ENCODE measurements around the gene ZBTB7B.
A peak's percentile ranks its signal among the peaks of the same experiment; 100 is the strongest.

Gene ZBTB7B

DNA sequence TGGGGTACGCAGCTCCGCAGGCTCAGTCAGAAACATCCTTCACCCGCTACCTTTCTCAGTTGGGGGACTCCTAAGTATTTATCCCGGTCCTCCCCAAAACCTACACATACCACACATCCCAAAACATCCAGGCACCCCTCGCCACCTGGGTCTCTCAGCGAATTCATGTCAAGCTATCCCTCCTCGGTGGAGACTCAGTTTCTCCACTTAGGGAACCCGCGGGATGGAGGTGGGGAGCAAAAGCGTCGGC is 1.3 kb upstream of the ZBTB7B start:
- Histone ChIP-seq H3K18ac (ENCODE audit: low read length) (peak overlapping the region; percentile 53), H3K4me3 (ENCODE audit: low read length) (peak overlapping the region; percentile 68), H2BK5ac (ENCODE audit: low read length) (peak overlapping the region; percentile 20), H2AK5ac (ENCODE audit: low read length) (no peak overlapping the region), H3K56ac (ENCODE audit: low read length) (peak overlapping the region; percentile 90), H3K4ac (ENCODE audit: low read depth, low read length) (no peak overlapping the region), H3K79me1 (ENCODE audit: low read length) (peaks cover 5% of the 10 kb centered on the region), H3K79me2 (ENCODE audit: control insufficient read depth, insufficient read depth, low read length) (peaks cover 18% of the 10 kb centered on the region), H2BK15ac (replicated peaks; ENCODE audit: low read depth) (no peak overlapping the region), H3K23ac (ENCODE audit: low read length) (peak overlapping the region; percentile 37), H3K27ac (ENCODE audit: low read depth, low read length) (peak overlapping the region; percentile 69), H4K5ac (ENCODE audit: low read length) (no peak overlapping the region), H3K9ac (ENCODE audit: low read length) (peak overlapping the region; percentile 63), H3K4me2 (ENCODE audit: low read length) (peak overlapping the region; percentile 90), H4K8ac (ENCODE audit: low read depth, low read length) (no peak overlapping the region), H3K36me3 (ENCODE audit: control insufficient read depth, insufficient read depth, low read length) (no peaks in the 10 kb centered on the region), H3K27me3 (ENCODE audit: insufficient read depth, low read length, poor library complexity) (no peaks in the 10 kb centered on the region), H2BK120ac (ENCODE audit: low read depth, low read length) (no peak overlapping the region), H3K4me1 (ENCODE audit: control insufficient read depth, low read depth, low read length) (peaks cover 10% of the 10 kb centered on the region)
- peak; percentile 71 for DNase-seq
- WGBS (ENCODE audit: extremely low coverage, insufficient coverage, low lambda C conversion rate): no CpG with 5 or more reads among the region's 11 CpGs

- H3K27ac ChIP-seq (ENCODE audit: low read depth, low read length): peak overlapping the region; percentile 69
- no peak overlapping the region for H4K5ac ChIP-seq (ENCODE audit: low read length)
- no peak overlapping the region for H3K23ac ChIP-seq (ENCODE audit: low read length)
- H3K4me1 ChIP-seq (ENCODE audit: control insufficient read depth, low read depth, low read length): peaks cover 10% of the 10 kb centered on the region
- H2BK5ac ChIP-seq (ENCODE audit: low read length): peak overlapping the region; percentile 3
- H2BK120ac ChIP-seq (ENCODE audit: low read depth, low read length): no peak overlapping the region
- peaks cover 19% of the 10 kb centered on the region for H3K79me2 ChIP-seq (ENCODE audit: control insufficient read depth, insufficient read depth, low read length)
- no peaks in the 10 kb centered on the region for H3K36me3 ChIP-seq (ENCODE audit: control insufficient read depth, insufficient read depth, low read length)
- H4K8ac ChIP-seq (ENCODE audit: low read depth, low read length): no peak overlapping the region
- no peak overlapping the region for H3K4ac ChIP-seq (ENCODE audit: low read depth, low read length)
- DNase-seq: peak; percentile 100
- H2BK15ac ChIP-seq (replicated peaks; ENCODE audit: low read depth): no peak overlapping the region
- H3K4me3 ChIP-seq (ENCODE audit: low read length): peak overlapping the region; percentile 68
- H3K79me1 ChIP-seq (ENCODE audit: low read length): peaks cover 5% of the 10 kb centered on the region
- peak overlapping the region; percentile 90 for H3K4me2 ChIP-seq (ENCODE audit: low read length)
- H3K27me3 ChIP-seq (ENCODE audit: insufficient read depth, low read length, poor library complexity): no peaks in the 10 kb centered on the region
- H3K18ac ChIP-seq (ENCODE audit: low read length): peak overlapping the region; percentile 53
- no CpG with 5 or more reads among the region's 38 CpGs for WGBS (ENCODE audit: extremely low coverage, insufficient coverage, low lambda C conversion rate)
- H2AK5ac ChIP-seq (ENCODE audit: low read length): no peak overlapping the region
- H3K56ac ChIP-seq (ENCODE audit: low read length): peak overlapping the region; percentile 90
- peak overlapping the region; percentile 63 for H3K9ac ChIP-seq (ENCODE audit: low read length)
Measured at GRCh38 chr1:155001675-155002463, 733 bp upstream of the ZBTB7B start.

DNA sequence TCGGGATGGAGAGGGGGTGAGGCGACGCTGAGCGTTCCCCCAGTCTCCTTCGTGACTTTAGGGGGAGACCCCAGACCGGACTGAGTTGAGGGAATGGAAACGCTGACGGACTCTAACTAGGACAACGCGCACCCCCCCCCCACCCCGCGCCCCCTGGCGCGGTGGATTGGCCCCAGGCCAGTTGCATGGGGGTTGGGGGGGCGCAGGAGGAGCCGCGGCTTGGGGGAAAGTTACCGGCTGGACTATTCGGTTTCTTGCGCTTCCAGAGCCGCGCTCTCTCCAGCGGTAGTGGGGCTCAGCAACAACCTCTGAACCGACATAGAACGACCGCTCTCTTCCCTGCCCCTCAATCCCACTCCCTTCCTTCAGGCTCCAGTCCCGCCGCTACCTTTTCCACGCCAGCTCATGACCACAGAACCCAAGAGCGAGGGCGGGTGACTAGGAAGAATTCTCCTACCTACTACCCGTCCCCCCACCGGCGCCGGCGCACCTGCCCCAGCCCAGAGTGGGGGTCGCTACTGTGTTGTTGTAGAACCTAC is 694 bp downstream of the ZBTB7B start:
- H2BK5ac ChIP-seq (ENCODE audit: low read length): peak overlapping the region; percentile 90
- peak overlapping the region; percentile 99 for H3K56ac ChIP-seq (ENCODE audit: low read length)
- peak overlapping the region; percentile 97 for H3K9ac ChIP-seq (ENCODE audit: low read length)
- H3K4me3 ChIP-seq (ENCODE audit: low read length): peak overlapping the region; percentile 75
- peak; percentile 63 for DNase-seq
- peaks cover 11% of the 10 kb centered on the region for H3K4me1 ChIP-seq (ENCODE audit: control insufficient read depth, low read depth, low read length)
- peak overlapping the region; percentile 20 for H3K23ac ChIP-seq (ENCODE audit: low read length)
- peak overlapping the region; percentile 20 for H3K27ac ChIP-seq (ENCODE audit: low read depth, low read length)
- H4K8ac ChIP-seq (ENCODE audit: low read depth, low read length): no peak overlapping the region
- peak overlapping the region; percentile 14 for H2BK15ac ChIP-seq (replicated peaks; ENCODE audit: low read depth)
- H3K18ac ChIP-seq (ENCODE audit: low read length): peak overlapping the region; percentile 89
- peak overlapping the region; percentile 56 for H2BK120ac ChIP-seq (ENCODE audit: low read depth, low read length)
- no peak overlapping the region for H2AK5ac ChIP-seq (ENCODE audit: low read length)
- peaks cover 5% of the 10 kb centered on the region for H3K79me1 ChIP-seq (ENCODE audit: low read length)
- peak overlapping the region; percentile 99 for H3K4me2 ChIP-seq (ENCODE audit: low read length)
- peaks cover 21% of the 10 kb centered on the region for H3K79me2 ChIP-seq (ENCODE audit: control insufficient read depth, insufficient read depth, low read length)
- no CpG with 5 or more reads among the region's 37 CpGs for WGBS (ENCODE audit: extremely low coverage, insufficient coverage, low lambda C conversion rate)
- H3K36me3 ChIP-seq (ENCODE audit: control insufficient read depth, insufficient read depth, low read length): no peaks in the 10 kb centered on the region
- H3K4ac ChIP-seq (ENCODE audit: low read depth, low read length): peak overlapping the region; percentile 76
- no peaks in the 10 kb centered on the region for H3K27me3 ChIP-seq (ENCODE audit: insufficient read depth, low read length, poor library complexity)
- no peak overlapping the region for H4K5ac ChIP-seq (ENCODE audit: low read length)

DNA sequence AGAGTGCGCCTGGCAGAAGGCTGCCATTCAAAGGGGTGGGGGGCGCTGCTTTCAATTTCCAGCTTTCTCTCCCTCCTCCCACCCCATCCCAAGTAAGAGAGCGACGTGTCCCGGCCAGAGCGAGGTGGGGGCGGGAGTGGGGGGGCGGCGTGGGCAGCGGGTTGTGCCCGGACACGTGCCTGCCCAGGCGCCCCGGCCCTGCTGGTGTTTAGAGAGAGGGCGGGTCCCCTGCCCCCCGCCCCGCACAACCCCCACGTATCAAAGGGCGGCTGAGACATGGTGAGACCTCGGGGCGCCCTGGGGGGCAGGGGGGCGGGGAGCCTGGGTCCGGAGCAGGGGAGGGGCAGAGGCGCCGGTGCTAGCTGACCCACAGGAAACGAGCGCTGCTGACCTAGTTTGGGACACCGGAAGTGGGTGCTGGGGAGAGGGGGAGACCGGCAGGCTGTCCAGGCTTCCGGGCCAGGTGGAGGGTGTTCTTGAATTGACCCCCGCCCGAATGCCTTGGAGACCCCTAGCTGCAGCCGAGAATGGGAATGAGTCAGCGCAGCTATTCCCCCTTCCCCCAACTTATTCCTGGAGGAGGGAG is 1.3 kb downstream of the ZBTB7B start:
- H3K36me3 ChIP-seq (ENCODE audit: control insufficient read depth, insufficient read depth, low read length): no peaks in the 10 kb centered on the region
- no peak overlapping the region for H4K8ac ChIP-seq (ENCODE audit: low read depth, low read length)
- peak overlapping the region; percentile 97 for H3K9ac ChIP-seq (ENCODE audit: low read length)
- H3K79me2 ChIP-seq (ENCODE audit: control insufficient read depth, insufficient read depth, low read length): peaks cover 21% of the 10 kb centered on the region
- H3K79me1 ChIP-seq (ENCODE audit: low read length): peaks cover 5% of the 10 kb centered on the region
- H3K23ac ChIP-seq (ENCODE audit: low read length): no peak overlapping the region
- peak overlapping the region; percentile 75 for H2BK5ac ChIP-seq (ENCODE audit: low read length)
- peak overlapping the region; percentile 99 for H3K4me2 ChIP-seq (ENCODE audit: low read length)
- H2BK120ac ChIP-seq (ENCODE audit: low read depth, low read length): peak overlapping the region; percentile 56
- H4K5ac ChIP-seq (ENCODE audit: low read length): peak overlapping the region; percentile 33
- no peaks in the 10 kb centered on the region for H3K27me3 ChIP-seq (ENCODE audit: insufficient read depth, low read length, poor library complexity)
- H3K27ac ChIP-seq (ENCODE audit: low read depth, low read length): peak overlapping the region; percentile 43
- H2BK15ac ChIP-seq (replicated peaks; ENCODE audit: low read depth): peak overlapping the region; percentile 14
- peaks cover 14% of the 10 kb centered on the region for H3K4me1 ChIP-seq (ENCODE audit: control insufficient read depth, low read depth, low read length)
- peak overlapping the region; percentile 75 for H3K4me3 ChIP-seq (ENCODE audit: low read length)
- DNase-seq: peak; percentile 72
- H3K18ac ChIP-seq (ENCODE audit: low read length): peak overlapping the region; percentile 89
- H2AK5ac ChIP-seq (ENCODE audit: low read length): no peak overlapping the region
- H3K56ac ChIP-seq (ENCODE audit: low read length): peak overlapping the region; percentile 99
- H3K4ac ChIP-seq (ENCODE audit: low read depth, low read length): peak overlapping the region; percentile 76
- WGBS (ENCODE audit: extremely low coverage, insufficient coverage, low lambda C conversion rate): no CpG with 5 or more reads among the region's 34 CpGs

- no peak overlapping the region for H2BK15ac ChIP-seq (replicated peaks; ENCODE audit: low read depth)
- no peak overlapping the region for H4K8ac ChIP-seq (ENCODE audit: low read depth, low read length)
- H2BK120ac ChIP-seq (ENCODE audit: low read depth, low read length): no peak overlapping the region
- peak overlapping the region; percentile 97 for H3K23ac ChIP-seq (ENCODE audit: low read length)
- H3K36me3 ChIP-seq (ENCODE audit: control insufficient read depth, insufficient read depth, low read length): no peaks in the 10 kb centered on the region
- peaks cover 5% of the 10 kb centered on the region for H3K79me1 ChIP-seq (ENCODE audit: low read length)
- peak overlapping the region; percentile 75 for H2BK5ac ChIP-seq (ENCODE audit: low read length)
- H3K27ac ChIP-seq (ENCODE audit: low read depth, low read length): peak overlapping the region; percentile 43
- peak overlapping the region; percentile 97 for H3K9ac ChIP-seq (ENCODE audit: low read length)
- H3K79me2 ChIP-seq (ENCODE audit: control insufficient read depth, insufficient read depth, low read length): peaks cover 21% of the 10 kb centered on the region
- H3K4me3 ChIP-seq (ENCODE audit: low read length): peak overlapping the region; percentile 41
- H3K4me1 ChIP-seq (ENCODE audit: control insufficient read depth, low read depth, low read length): peaks cover 15% of the 10 kb centered on the region
- H3K18ac ChIP-seq (ENCODE audit: low read length): peak overlapping the region; percentile 89
- WGBS (ENCODE audit: extremely low coverage, insufficient coverage, low lambda C conversion rate): no CpG with 5 or more reads among the region's 5 CpGs
- H3K4me2 ChIP-seq (ENCODE audit: low read length): peak overlapping the region; percentile 51
- H4K5ac ChIP-seq (ENCODE audit: low read length): peak overlapping the region; percentile 33
- no peak for DNase-seq
- no peaks in the 10 kb centered on the region for H3K27me3 ChIP-seq (ENCODE audit: insufficient read depth, low read length, poor library complexity)
- H3K4ac ChIP-seq (ENCODE audit: low read depth, low read length): peak overlapping the region; percentile 76
- H2AK5ac ChIP-seq (ENCODE audit: low read length): peak overlapping the region; percentile 99
- H3K56ac ChIP-seq (ENCODE audit: low read length): peak overlapping the region; percentile 99
Measured at GRCh38 chr1:155004352-155005075, 1.9 kb downstream of the ZBTB7B start.

Measured in mesendoderm (in vitro differentiated cells).